Measurements from ENCODE around the gene DYNC2H1. TPM values are rescaled to one million over a fixed set of nuclear protein-coding genes. Genes with fewer than 3 reads are reported as not detected.

Gene DYNC2H1
- total RNA-seq, 4 donors from 2014 or later: 36.9 to 41.2 (median 40.0) TPM

- H3K4me3 ChIP-seq (replicated peaks in 1 of 3): no peak overlapping the region
- no peaks in the 10 kb centered on the region for H3K27me3 ChIP-seq
- intact Hi-C loops (cut with DNase I): no loop called here
- H3K4me1 ChIP-seq: no peaks in the 10 kb centered on the region
- TF ChIP-seq POLR2A (IDR thresholded peaks at IDR 0.05) (no peak), CTCF (IDR thresholded peaks at IDR 0.05) (no peak)
- H3K9me3 ChIP-seq: no peaks in the 10 kb centered on the region
- no peak overlapping the region for H3K27ac ChIP-seq
- no peaks in the 10 kb centered on the region for H3K36me3 ChIP-seq
- DNase-seq: no peak
Measured at GRCh38 chr11:103384652-103385051, 275.4 kb downstream of the DYNC2H1 start.

GRCh38 chr11:103395612-103396011 is 286.4 kb downstream of the DYNC2H1 start:
- Histone ChIP-seq H3K4me3 (replicated peaks in 1 of 3) (no peak overlapping the region), H3K4me1 (no peaks in the 10 kb centered on the region), H3K27me3 (no peaks in the 10 kb centered on the region), H3K36me3 (no peaks in the 10 kb centered on the region), H3K27ac (no peak overlapping the region), H3K9me3 (no peaks in the 10 kb centered on the region)
- intact Hi-C loops (cut with DNase I): no loop called here
- 65 to 70% methylated on average over 2 of the region's 2 CpGs for WGBS, 2 donors
- DNase-seq: no peak
- TF ChIP-seq CTCF (IDR thresholded peaks at IDR 0.05): no peak
- TF ChIP-seq POLR2A (IDR thresholded peaks at IDR 0.05): no peak

DNA sequence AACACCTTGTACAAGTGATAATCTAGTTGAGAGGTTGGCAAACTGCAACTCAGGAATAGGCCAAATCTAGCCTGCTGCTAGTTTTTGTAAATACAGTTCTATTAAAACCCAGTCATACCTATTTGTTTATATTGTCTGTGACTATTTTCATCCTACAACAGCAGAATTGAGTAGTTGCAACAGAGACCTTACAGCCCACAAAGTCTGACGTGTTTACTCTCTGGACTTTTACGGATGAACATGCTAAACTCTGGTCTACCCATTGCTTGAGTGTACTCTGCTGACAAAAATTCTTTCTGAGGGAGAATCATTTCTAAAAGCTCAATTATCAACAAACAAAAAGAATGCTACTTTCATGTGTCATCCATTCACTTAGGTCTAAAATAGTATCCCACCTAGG is 287.0 kb downstream of the DYNC2H1 start:
- no peaks in the 10 kb centered on the region for H3K36me3 ChIP-seq
- TF ChIP-seq CTCF (IDR thresholded peaks at IDR 0.05) (no peak), POLR2A (IDR thresholded peaks at IDR 0.05) (no peak)
- H3K9me3 ChIP-seq: no peaks in the 10 kb centered on the region
- no peak for DNase-seq
- no peaks in the 10 kb centered on the region for H3K4me1 ChIP-seq
- 94 to 97% methylated on average over 2 of the region's 2 CpGs for WGBS, 2 donors
- H3K27me3 ChIP-seq: no peaks in the 10 kb centered on the region
- intact Hi-C loops (cut with DNase I): no loop called here
- no peak overlapping the region for H3K4me3 ChIP-seq (replicated peaks in 1 of 3)
- no peak overlapping the region for H3K27ac ChIP-seq

GRCh38 chr11:103397369-103397768 is 288.1 kb downstream of the DYNC2H1 start:
- Histone ChIP-seq H3K27ac (no peak overlapping the region), H3K27me3 (no peaks in the 10 kb centered on the region), H3K4me1 (no peaks in the 10 kb centered on the region), H3K36me3 (no peaks in the 10 kb centered on the region), H3K9me3 (no peaks in the 10 kb centered on the region), H3K4me3 (replicated peaks in 1 of 3) (no peak overlapping the region)
- 48 to 94% methylated on average over 2 of the region's 2 CpGs for WGBS, 2 donors
- no peak for TF ChIP-seq POLR2A (IDR thresholded peaks at IDR 0.05)
- TF ChIP-seq CTCF (IDR thresholded peaks at IDR 0.05): no peak
- intact Hi-C loops (cut with DNase I): no loop called here
- DNase-seq: no peak

DNA sequence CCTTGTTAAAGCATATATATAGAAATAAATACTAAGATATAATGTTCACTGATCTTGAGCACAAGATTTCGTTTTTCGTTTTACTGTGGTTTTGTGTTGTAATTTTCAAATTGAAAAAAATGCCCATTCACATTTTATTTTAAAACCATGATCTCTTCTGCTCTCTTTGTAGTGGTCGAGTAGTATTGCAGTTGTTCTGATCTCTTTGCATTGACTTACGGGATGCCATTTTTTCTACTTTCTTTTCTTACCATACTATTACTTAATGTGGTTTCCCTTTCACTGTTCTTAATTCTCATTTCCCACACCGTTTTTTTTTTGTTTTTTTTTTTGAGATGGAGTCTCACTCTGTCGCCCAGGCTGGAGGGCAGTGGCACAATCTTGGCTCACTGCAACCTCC is 289.6 kb downstream of the DYNC2H1 start:
- H3K4me3 ChIP-seq (replicated peaks in 1 of 3): no peak overlapping the region
- TF ChIP-seq CTCF (IDR thresholded peaks at IDR 0.05): no peak
- no peak for TF ChIP-seq POLR2A (IDR thresholded peaks at IDR 0.05)
- WGBS, 2 donors: 85 to 91% methylated on average over 6 of the region's 6 CpGs
- intact Hi-C loops (cut with DNase I): no loop called here
- no peak overlapping the region for H3K27ac ChIP-seq
- no peaks in the 10 kb centered on the region for H3K36me3 ChIP-seq
- no peak for DNase-seq
- H3K4me1 ChIP-seq: no peaks in the 10 kb centered on the region
- H3K27me3 ChIP-seq: no peaks in the 10 kb centered on the region
- no peaks in the 10 kb centered on the region for H3K9me3 ChIP-seq
